HG02884 (cell line): Measurements from ENCODE around the gene ELN.

Experiments used
- ATAC-seq: cut with Tn5 transposase; IDR thresholded peaks from one replicate; pipeline ENCODE4 v1.9.1; 2021; ENCODE audit warnings: mild to moderate bottlenecking, moderate library complexity; ENCODE audit not compliant: unreplicated experiment

ELN gene

DNA sequence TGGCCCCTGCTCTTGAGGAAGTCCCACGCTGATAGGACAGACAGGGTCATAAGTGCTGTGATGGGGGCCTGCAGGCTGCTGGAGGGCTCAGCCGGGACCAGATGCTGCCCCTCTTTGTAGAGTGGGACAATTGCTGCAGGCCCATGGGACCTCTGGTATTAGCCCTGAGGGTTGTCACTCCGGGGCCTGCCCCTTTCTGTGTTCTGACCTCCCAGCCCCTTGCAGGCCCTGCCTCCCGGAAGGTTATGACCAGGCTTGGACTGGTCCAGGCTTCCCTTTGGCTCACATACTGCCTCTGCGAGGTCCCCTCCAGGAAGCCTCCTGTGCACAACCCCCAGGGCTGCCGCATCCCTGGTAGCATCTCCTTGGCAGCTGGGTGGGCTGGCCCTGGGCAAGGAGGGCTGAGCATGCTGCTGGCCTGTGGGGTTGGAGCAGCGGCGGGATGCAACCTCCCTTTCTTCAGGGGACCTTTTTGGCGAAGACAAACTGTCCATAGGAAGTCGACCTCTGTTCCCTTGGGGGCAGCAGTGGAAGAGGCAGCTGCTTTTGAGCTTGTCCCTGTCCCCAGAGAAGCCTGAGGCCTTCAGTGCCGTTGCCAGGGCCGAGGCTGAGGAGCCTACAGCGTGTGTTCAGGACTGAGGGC lies 64.5 kb downstream of the ELN start:
- no peak for ATAC-seq

GRCh38 chr7:74092964-74093471 lies 65.0 kb downstream of the ELN start:
- ATAC-seq = peak; percentile 57

- peak; percentile 13 for ATAC-seq
Measured at GRCh38 chr7:74093671-74094223, 65.8 kb downstream of the ELN start.

- peak; percentile 48 for ATAC-seq
Measured at GRCh38 chr7:74094224-74095101, 66.5 kb downstream of the ELN start.

DNA sequence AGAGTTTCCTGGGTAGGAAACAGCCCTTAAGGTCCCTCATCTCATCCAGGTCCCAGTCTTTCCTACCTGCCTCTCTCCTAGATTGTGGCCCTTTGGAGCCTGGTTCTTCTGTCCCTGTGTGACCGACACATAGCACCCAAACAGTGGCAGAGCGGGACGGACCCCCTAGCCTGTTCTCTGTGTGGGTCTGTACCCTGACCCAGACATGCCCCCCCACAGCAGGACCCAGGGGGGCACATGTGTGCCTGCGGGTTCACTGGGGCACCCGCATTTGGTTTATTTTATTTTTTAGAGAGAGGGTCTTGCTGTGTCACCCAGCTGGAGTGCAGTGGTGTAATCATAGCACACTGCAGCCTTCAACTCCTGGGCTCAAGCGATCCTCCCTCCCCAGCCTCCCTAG lies 67.2 kb downstream of the ELN start:
- no peak for ATAC-seq

DNA sequence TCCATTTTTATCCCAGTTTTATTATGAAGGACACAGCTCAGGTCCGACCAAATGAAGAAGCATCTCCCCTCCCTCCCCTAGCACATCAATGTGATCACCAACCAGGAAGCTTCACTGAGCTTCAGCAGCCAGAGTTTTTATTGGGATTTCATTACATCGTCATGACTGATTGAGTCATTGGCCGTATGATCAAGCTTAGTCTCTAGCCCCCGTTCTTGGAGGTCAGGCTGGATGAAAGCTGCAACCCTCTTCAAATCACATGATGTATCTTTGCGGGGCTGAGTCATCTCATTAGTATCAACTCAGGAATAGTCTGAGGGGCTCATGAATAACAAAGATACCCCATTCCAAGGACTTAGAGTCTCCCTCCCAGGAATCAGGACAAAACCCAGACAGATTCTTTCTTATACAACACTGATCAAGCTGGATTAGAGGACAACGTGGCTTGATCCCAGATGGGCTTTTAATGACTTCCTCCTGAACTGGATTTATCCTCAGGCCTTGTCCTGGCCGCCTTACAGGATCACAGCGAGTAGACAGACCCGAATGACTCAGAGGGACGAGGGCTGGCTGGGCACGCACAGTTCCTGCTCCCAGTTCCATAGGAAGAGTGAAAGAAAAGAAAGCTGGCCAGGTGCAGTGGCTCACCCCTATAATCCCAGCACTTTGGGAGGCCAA lies 70.1 kb downstream of the ELN start:
- ATAC-seq = no peak

DNA sequence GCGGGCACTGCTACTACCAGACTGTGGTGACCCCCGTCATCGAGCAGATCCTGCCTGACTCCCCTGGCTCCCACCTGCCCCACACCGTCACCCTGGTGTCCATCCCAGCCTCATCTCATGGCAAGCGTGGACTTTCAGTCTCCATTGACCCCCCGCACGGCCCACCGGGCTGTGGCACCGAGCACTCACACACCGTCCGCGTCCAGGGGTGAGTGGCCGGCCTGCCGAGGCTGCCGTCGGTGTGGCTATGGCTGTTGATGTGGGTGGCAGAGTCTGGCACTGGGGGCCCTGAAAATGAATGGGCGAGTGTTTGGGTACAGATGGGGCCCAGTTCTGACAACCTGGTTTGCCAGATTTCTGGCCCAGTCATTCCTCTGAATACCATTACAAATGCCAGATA lies 71.1 kb downstream of the ELN start:
- ATAC-seq = no peak

- ATAC-seq = peak; percentile 77
Measured at GRCh38 chr7:74101061-74101681, 73.2 kb downstream of the ELN start.

DNA sequence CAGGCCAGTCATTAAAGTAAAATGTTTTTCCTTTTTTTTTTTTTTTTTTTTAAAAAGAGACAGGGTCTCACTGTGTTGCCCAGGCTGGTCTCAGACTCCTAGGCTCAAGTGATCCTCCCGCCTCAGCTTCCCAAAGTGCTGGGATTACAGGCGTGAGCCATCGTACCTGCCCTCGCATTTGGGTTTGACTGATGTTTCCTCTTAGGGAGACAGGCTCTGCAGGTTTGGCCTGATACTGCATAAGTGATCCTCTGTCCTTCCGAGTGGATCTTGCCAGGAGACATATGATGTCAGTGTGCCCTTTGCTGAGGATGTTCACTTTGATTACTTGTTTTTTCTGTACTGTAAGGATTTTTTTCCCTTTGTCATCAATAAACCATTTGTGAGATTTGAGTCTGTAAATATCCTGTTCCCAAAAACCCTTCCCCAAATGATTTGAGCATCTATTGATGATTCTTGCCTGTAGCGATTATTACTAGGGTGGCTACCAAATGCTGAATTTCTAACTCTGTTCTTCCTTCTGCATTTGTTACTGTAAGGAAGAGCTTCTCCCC lies 75.3 kb downstream of the ELN start:
- no peak for ATAC-seq

DNA sequence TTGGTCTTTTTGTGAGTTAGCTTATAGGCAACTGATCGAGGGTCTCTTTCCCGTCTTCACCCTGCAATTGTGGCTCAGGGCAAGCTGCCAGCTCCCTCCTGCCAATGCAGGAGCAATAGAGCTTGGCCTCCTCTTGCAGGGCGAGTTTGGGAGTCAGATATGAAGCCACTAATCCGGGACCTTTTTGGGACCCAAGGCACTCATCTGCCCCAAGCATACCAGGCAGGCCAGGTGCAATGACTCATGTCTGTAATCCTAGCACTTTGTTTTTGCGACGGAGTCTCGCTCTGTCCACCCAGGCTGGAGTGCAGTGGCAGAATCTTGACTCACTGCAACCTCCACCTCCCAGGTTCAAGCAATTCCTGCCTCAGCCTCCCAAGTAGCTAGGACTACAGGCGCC lies 76.7 kb downstream of the ELN start:
- ATAC-seq = no peak

- ATAC-seq = no peak
Measured at GRCh38 chr7:74105992-74106391, 78.0 kb downstream of the ELN start.

DNA sequence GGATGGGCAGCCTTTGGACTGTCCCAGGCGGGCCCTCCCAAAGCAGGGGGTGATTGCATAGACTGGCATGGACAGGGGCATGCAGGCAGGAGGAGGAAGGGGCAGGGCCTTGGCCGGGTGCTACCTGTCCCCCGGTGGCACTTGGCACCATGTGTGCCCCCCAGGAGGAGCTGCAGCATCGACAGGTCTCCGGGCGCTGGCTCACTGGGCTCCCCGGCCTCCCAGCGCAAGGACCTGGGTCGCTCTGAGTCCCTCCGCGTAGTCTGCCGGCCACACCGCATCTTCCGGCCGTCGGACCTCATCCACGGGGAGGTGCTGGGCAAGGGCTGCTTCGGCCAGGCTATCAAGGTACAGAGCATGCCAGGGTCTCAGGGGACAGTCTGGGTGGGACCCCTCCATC lies 78.9 kb downstream of the ELN start:
- ATAC-seq = no peak

- no peak for ATAC-seq
Measured at GRCh38 chr7:74115326-74115725, 87.4 kb downstream of the ELN start.

GRCh38 chr7:74116356-74116755 lies 88.4 kb downstream of the ELN start:
- ATAC-seq = no peak
